Activated CD4-positive, alpha-beta T cell treated with anti-CD3 and anti-CD28 coated beads, Interleukin-2, amount 50 U/mL, for 16 hours (primary cell): ENCODE measurements around the gene ARHGEF5.
A peak's percentile ranks its signal among the peaks of the same experiment; 100 is the strongest.
"Not testable (repeated sequence)": the region's sequence is repeated elsewhere in the genome, so short reads cannot be mapped to it uniquely, and the experiment has no call there.

Source experiments
- DNase-seq: peaks from one replicate; pipeline ENCODE4 v3.0.0-alpha.2; 2020

ARHGEF5 gene

DNA sequence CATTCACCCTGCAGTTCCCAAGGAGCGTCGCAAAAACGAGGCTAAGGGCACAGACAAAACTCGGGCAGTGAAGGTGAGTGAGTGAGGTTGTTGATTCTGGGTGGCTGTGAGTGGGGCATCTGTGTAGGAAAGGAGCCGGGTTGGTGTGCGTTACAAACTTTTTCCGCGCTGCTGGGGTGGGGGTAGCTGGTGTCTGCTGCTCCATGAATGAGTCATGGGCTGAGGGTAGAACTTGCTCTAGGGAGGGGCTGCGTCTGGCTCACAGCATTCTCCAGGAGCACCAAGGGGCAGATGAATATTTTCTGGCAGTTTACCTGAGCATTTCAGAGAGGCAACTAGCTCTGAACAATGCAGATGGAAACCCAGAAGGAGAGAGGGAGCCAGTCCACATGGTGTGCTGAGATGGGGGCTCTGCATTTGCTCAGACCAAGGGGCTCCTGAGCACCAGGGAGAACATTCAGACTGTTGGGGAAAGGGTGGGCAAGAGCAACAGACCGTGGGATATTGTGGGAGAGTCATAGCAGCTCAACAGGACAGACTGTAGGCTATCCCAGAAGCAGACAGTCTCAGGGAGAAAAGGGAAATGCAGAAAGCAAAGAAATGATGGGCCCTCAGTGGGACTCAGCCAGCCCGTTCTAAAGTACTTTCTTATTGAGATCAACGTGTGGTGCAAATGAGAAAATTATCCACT, 29.5 kb downstream of the ARHGEF5 start:
- peak; percentile 46 for DNase-seq

DNA sequence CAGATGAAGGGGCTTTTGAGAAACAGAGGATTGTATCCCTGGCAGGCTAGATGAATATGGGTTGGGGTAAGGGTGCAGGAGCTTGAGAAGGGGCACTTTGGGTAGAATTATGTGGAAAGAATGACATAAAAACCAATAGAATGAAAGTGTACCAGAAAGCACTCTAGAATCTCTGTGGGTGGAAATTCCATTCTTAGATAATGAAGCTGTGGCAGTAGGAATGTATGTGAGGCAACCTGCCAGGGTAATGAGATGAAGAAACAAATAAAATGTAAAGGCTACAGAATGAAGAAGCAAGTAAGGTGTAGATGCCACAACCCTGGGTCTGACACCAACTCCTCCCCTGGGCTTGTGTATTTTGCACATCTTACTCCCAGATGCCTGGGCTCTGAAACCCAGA, 31.5 kb downstream of the ARHGEF5 start:
- no peak for DNase-seq

DNA sequence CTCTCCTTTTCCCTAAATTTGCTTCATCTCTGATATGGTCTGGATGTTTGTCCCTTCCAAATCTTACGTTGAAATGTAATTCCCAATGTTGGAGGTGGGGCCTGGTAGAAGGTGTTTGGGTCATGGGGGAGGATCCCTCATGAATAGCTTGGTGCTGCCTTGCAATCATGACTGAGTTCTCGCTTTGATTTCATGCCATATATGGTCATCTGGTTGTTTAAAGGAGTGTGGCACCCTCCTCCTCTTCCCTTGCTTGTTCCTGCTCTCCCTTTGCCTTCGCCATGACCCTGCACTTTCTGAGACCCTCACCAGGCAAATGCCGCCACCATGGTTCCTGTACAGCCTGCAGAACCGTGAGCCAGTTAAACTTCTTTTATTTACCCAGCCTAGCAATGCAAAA, 33.7 kb downstream of the ARHGEF5 start:
- DNase-seq: no peak

DNA sequence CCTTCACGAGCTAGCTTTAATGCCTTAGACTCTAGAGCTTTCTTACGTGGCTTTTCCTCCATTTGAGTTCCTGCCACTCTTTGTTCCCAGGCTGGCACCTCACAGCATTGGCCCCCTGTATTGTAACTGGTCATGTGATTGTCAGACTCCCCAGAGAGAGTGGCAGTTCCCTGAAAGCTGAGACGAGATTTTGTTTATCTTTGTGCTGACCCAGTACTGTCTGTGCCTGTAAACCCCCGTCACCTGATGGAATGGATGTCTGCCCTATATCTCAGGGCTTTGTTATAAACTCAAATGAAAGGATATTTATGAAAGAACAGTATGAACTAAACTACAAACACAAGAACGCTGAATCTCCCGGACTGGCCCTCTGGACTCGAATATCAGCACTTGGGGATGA, 35.3 kb downstream of the ARHGEF5 start:
- DNase-seq: no peak

DNA sequence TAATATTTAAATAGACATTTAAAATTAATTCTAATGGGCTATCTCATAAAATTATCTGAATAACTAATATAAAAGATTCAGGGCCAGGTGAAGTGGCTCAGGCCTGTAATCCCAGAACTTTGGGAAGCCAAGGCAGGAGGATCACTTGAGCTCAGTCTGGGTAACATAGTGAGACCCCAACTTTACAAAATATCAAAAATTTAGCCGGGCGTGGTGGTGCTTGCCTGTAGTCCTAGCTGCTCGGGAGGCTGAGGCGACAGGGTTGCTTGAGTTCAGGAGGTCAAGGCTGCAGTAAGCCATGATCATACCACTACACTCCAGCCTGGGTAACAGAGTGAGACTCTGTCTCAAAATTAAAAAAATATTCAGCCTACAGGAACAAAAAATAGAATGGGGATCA, 35.8 kb downstream of the ARHGEF5 start:
- no peak for DNase-seq

DNA sequence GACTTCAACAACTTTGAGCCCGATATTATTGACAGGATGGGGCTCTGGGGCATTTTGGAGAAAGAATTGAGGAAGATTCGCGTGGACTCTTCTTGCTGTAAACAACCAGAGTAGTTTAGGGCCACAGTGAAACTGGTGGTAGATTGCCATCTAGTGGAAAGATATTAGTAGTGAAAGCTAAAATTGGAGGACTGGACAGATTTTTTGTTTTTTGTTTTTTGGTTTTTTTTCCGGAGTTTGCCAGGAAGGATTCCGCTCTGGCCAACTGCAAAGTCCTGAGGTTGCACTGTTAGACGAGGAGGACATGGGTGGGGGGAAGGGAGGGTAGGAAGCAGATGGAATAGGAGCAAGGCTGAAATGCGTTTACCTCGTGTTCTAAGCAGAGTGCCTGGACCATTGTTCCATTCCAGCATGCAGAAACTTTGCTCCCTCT, 36.6 kb downstream of the ARHGEF5 start:
- peak; percentile 56 for DNase-seq

DNA sequence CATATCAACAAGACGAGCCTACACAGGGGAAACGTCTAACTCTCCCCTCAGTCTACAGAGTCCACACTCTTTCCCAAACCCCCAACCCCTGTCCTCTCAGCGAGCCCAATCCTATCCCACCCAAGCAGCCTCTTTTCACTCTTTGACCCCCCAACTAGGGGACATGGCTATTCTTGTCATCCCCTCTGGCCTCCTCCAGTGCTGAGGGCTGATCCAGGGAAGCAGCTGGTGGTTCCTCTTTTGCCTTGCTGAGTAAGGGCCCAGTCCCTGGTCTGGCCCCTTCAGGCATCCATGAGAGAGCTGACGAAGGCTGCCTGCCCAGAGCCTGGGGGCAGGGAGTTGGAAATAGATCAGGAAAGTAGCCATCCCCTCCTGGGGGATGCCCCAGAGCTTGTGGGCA, 41.9 kb downstream of the ARHGEF5 start:
- DNase-seq: no peak

DNA sequence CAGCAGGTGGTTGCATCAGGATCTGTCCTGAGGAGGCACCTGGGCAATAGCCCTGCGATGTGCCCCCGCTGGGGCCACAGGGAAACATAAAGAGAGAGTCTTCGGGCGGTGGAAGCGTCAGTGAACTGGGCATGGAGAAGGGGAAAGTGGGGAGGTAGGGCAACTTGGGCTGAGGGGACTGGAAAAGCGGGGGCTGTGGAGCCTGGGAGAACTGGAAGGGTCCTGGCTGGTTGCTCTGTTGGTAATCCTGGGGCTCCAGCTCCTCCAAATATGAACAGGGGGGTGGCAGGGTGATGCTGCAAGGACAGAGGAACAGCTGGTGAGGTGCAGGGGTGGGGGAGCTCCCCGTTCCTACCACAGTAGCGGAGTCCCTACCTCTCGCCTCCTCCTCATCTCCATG, 43.1 kb downstream of the ARHGEF5 start:
- DNase-seq: no peak

DNA sequence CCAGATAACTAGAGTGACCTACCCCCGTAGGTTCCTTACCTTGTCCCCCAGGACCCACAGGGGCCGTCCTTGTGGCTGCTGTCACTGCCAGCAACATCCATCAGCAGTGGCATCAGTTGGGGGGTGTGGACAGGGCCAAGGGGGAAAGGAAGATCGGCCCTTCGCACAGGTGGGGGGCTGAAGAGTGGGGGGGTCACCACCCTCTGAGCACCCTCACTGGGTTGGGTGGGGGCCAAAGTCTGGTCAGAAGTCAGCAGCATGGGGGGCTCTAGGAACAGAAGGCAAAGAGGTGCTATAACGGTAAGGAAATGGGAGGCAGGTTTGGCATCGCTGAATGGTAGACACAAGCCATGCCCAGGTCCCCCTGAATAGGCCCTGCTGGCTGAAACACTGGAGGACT, 43.7 kb downstream of the ARHGEF5 start:
- no peak for DNase-seq

DNA sequence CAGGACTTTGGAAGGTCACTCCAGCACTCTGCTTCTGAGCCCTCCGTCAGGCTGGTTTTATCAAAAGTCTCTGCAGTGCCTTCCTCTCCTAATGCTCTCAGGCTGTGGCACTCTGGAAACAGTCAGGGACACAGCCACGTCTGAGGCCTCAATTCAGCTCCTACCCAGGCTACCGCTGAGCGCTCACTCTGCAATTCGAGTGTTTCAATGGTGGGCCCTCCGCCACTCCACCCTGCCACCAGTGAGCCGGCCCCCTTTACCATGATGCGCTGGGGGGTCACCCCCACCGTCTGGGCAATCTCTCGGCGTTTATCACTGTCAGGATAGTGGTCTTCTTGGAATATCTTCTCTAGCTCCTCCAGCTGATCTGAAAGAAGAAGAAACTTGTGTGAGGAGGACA, 44.7 kb downstream of the ARHGEF5 start:
- DNase-seq: no peak

DNA sequence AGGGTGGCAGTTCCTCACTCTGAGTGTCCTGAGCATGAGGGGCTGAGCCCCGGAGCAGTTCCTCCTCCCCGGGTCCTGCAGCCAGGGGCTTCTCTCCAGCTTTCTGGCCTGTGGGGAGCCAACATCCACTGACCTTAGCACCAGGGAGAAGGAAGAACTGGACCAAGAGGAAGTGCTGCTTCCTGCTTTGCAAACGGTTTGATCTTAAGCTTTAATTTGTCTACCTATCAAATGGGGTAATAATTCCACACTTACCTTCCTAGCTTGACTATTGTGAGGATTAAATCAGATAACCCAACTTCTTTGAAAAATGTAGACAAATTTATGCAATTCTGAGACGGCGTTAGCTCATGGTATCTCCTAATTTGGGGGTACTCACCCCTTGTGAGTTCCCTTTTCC, 46.3 kb downstream of the ARHGEF5 start:
- no peak for DNase-seq

DNA sequence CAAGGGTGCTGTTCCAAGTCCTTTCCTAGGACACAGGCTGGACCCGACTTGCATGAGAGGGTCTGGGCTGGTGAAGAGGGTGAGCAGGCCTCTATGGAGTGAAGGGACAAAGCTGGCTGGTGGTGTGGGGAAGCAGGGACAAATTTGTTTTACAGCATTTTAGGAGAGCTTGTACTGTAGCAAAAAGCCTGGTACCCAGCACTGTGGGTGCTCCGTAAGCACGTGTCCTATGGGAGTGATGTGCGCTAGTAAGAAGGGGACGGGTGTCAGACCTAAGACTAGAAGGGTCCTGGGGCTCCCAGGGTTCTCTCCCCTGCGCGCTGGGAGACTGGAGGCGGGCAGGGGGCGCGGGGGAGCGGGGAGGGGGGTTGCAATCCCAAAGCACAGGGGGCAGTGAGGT, 47.9 kb downstream of the ARHGEF5 start:
- DNase-seq: no peak

DNA sequence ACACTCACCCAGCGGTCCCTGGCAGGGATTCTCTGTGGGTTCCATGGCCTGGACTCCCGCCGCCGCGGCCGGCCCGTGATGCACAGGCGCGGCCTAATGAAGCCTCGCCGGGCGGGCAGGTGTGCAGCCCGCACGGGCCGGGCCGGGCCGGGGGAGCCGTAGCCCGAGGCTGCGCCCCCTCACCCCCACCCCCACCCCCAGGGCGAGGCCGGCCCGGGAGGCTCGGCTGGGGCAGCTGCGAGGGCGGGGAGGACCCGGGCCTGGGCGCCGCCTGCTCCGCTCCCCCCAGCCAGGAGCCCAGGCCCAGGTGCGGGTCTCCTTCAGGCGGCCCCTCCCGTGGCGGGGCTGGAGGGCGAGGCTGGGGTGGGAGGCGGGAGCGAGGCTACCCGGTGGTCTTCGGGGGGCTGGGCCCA, 48.5 kb downstream of the ARHGEF5 start, which contains the start of gene NOBOX:
Gene NOBOX (minus strand): TSS at position 45 of the 413 bp plus-strand sequence.
- no peak for DNase-seq

DNA sequence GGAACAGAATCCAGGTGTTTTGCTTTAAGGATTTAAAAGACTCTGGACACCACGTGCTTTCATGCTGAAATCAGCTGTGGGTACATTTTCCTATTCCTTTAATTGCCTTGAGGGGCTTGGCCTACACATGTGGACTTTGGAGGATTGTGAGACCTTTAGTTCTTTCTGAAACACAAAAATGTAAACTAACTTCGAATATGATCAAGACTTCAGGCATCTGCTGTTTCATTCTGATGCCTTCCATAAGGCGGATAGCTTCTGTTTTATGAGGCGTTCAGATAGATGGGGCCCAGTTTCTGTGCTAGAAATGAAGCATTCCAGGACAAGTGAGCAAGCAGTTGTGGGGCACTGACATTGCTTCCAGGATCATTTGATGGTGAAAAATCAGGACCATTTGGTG, 49.7 kb downstream of the ARHGEF5 start:
- DNase-seq: no peak

DNA sequence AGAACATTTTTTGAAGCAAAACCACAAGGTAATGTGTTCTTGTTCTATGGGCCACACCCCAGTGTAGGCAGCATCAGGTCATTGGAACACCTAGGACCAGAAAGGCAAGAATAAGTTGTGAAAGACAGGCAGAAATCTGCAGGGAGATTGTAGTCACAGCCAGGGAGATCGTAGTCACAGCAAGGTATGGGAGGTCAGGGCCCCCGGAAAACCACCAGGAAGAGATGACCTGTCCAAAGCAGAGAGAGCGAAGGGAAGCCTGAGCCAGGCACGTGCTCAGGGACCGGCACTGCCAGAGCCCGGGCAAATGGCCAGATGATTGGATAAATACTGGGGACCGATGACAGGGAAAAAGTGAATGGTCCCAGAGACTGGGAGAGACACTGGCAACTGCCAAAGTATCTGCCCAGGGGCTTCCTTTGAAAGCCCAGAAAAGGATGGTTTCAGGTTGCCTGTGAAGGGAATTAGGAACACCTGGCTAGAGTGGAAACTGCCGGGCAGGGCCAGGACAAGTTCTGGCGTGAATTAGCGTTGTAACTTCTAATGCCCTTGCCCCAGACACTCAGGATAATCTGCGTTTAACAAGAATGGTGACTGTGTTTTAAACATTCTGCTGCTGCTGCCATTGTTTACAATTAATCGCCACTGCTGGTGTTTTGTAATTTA, 52.2 kb downstream of the ARHGEF5 start:
- DNase-seq: no peak

DNA sequence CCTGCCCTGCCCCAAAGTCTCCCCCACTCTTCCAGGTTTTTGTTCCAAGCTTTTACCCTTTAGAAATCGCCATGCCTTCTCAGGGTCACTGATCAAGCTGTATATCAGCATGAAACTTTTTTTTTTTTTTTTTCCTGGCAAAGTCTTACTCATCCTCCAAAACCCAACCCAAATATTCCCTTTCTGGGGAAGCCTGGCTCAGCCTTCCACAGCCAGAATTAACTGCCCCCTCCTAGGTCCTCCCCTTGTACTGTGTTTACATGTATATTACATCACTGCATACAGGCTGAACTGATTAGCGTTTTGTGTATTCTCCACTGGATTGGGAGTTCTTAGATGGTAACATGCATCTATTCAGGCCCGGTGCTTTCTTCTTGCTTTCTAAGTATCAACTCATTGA, 52.9 kb downstream of the ARHGEF5 start:
- DNase-seq: no peak

DNA sequence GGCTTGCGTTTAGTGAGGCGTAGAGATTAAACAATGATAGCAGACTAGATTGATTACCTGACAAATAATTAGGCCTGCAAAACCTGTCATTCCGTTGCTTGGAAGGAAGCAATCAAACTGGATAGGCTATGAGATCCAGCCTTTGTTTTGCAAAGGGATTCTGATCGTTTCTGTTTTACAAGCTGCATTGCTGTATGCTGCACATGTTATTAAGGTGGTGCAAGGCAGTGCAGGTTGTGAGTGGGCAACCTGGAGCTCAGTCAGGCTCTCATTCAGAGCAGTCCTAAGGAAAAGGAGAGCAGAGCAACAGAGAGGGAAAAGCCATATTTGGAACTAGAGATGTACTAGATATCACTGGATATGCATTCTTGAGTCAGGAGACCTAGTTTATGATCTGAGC, 55.2 kb downstream of the ARHGEF5 start:
- no peak for DNase-seq

DNA sequence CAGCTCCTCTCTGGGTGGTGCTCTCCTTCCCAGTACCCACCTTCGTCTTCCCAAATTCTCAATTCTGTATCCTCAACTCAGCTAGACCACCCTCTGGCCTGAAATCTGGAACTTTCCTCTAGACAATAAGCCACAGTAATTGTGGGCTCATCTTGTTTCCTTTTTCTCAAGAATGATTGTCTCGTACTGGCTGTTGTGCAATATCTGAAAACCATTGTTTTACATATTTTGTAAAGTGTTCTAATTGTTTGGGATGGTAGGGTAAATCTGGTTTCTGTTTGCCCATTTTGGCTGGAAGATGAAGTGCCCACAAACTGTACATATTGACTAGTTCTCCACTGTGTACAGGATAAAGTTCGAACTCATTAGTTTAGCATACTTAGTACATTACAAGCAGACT, 59.6 kb downstream of the ARHGEF5 start:
- no peak for DNase-seq

DNA sequence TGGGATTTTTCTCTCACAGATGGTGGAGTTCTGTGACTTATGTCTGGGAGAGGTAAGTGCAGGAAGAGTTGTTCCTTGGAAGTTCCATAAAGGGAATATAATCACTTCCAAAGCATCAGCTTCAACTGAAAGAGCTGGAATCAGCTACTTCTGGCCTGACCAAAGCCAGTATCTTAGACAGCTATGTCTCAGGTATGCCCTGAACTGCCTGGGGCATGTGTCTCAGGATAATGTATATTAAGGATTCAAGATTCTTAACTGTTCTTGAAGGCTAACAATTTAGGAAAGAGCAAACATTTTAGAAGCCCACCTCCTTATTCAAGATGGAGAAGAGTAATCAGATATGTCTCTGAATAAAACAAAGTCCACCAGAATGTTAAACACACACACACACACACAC, 60.7 kb downstream of the ARHGEF5 start:
- DNase-seq: no peak

DNA sequence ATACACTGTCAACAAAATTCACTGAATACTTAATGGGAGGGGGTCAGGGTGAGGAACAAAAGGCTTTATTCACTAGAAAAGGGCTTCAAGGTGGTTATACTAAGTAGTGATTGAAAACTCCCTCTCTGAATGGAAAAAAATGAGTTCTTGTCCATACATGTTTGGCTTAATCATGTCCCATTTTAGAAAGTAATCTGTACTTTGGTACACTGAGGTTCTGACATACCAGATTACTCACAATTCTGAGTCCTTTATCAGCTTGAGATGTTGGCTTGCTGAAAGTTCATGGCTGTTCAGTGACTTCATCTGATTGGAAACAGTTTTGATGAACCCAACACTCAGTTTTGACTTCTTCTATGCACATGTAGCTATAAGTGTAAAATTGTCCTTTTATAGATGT, 61.1 kb downstream of the ARHGEF5 start:
- DNase-seq: no peak

DNA sequence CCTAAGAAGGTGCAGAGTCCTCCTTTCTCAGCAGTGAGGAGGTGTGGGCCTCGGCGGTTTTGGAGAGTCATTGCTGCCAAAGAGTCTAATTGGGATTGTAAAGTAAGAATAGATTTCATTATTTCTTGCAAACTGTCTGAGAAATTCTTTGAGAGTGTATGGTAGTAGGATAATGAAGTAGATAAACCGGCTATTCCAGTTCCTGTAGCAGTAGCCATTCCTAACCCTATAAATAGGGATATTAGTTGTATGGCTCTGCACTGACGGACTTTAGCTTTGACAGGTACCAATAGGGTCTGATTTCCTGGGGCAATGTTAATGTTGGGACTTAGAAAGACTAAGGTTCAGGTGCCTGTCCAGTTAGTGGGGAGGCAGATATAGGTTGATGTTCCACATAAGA, 63.7 kb downstream of the ARHGEF5 start:
- not testable (repeated sequence) for DNase-seq

DNA sequence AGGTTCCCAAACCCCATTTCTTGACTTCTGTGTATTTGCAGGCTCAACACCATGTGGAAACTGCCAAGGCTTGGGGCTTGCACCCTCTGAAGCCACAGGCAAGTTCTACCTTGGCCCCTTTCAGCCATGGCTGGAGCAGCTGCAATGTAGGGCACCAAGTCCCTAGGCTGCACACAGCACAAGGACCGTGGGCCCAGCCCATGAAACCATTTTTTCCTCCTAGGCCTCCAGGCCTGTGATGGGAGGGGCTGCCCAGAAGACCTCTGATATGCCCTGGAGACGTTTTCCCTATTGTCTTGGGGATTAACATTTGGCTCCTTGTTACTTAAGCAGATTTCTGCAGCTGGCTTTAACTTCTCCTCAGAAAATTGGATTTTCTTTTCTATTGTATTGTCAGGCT, 72.3 kb downstream of the ARHGEF5 start:
- not testable (repeated sequence) for DNase-seq

DNA sequence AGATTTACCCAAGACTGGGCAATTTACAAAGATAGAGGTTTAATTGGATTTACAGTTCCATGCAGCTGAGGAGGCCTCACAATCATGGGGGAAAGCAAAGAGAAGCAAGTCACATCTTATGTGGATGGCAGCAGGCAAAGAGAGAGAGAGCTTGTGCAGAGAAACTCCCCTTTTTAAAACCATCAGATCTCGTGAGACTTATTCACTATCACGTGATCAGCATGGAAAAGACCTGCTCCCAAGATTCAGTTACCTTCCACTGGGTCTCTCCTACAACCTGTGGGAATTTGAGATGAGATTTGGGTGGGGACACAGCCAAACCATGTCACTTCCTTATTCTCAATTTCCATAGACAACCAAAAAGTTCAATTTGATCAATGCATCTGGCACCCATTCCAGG, 73.2 kb downstream of the ARHGEF5 start:
- DNase-seq: no peak
